CD4-positive, alpha-beta T cell treated with Interleukin-17A for 4 hours (primary cell): ENCODE data around the gene BLOC1S1.

Experiments
- DNase-seq: peaks from one replicate; pipeline ENCODE4 v3.0.0-alpha.2; 2020; ENCODE audit warnings: mixed read lengths

BLOC1S1 gene

DNA sequence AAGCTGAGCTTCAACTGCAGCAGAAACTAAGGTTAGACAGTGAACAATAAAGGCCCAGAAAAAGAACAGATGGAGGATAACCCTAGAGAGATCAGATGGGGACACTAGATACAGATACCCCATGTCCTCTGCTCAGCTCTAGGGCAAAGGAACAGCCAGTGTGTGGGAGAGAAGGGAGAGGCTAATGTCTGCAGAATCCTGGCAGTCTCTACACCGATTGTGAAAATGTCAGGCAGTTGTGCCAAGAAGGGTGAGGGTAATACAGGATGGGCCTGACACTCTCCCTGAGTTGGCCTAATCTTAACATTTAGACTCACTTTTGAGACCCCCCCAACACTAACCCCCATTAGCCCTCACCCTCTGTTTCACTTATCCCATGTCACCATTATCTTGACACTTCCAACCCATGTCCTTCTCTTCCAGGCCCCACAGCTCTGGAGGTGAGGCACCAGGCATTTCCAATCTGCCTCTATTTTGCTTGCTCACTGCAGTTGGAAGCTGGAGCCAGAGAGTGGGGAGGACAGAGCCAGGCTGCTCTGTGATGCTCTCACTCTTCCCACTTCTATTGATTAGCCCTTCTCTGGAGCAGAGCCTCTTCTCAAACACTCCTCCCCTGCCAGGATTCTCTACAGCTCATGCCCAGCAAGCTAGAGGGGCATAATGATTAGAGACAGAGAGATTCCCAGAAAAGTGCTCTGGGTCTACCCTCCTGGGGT, 3.0 kb upstream of the BLOC1S1 start:
- DNase-seq: no peak

DNA sequence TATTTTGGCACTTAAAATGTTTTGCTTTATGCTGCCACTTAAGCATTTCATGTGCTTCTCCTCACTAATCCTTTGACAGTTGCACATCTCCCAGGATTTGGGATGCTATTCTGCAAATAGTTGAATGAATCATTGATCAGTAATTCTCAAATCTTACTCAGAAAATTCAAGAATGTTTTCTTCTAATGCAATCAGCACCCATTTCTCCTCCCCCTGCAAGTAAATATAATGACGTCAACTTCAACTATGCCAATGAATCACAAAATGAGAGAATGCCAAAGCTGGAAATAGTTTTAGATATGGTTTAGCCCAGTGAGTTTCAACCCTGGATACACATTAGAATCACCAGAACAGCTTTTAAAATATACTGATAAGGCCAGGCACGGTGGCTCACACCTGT, 2.1 kb upstream of the BLOC1S1 start:
- DNase-seq: no peak

DNA sequence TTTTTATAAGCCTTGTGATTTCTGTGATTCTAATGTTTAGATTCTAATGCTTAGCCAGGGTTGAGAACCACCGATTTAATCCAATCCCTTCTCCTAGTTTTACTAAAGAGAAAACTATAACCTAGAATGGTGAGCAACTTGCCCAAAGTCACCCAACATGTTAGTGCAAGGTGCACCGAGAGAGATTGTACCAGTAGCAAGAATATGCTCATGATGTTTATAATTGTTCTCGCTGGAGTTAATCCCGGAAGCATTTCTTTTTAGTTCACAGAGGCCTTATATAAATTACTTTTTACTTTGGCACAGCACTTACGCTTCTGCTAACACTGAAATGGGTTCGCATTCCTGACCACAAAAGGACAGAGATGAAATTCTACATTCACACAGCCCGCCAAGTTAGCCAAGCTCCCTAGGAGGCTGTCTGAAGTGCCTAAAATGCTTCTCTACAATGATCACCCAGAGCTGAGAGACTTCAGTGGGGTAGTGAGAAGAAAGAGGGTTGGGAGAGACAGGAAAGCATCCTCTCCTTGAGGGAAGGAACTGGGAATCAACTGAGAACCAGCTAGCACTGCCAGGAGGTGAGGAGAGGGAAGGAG, 579 bp upstream of the BLOC1S1 start:
- no peak for DNase-seq

DNA sequence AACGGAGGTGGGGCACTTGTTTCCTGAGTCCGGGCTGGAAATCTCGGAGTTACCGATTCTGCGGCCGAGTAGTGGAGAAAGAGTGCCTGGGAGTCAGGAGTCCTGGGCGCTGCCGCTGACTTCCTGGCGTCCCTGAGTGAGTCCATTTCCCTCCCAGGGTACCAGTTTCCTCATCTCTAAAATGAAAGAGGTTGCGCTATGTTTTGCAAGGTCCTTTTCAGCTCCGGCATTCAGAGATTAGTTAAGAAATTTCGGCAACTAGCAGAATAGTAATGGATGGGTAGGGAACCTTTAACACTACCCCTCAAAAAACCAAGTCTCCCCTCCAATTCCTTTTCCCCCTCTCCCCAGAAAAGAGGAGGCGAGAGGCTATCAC, 724 bp downstream of the BLOC1S1 start:
- DNase-seq: no peak

DNA sequence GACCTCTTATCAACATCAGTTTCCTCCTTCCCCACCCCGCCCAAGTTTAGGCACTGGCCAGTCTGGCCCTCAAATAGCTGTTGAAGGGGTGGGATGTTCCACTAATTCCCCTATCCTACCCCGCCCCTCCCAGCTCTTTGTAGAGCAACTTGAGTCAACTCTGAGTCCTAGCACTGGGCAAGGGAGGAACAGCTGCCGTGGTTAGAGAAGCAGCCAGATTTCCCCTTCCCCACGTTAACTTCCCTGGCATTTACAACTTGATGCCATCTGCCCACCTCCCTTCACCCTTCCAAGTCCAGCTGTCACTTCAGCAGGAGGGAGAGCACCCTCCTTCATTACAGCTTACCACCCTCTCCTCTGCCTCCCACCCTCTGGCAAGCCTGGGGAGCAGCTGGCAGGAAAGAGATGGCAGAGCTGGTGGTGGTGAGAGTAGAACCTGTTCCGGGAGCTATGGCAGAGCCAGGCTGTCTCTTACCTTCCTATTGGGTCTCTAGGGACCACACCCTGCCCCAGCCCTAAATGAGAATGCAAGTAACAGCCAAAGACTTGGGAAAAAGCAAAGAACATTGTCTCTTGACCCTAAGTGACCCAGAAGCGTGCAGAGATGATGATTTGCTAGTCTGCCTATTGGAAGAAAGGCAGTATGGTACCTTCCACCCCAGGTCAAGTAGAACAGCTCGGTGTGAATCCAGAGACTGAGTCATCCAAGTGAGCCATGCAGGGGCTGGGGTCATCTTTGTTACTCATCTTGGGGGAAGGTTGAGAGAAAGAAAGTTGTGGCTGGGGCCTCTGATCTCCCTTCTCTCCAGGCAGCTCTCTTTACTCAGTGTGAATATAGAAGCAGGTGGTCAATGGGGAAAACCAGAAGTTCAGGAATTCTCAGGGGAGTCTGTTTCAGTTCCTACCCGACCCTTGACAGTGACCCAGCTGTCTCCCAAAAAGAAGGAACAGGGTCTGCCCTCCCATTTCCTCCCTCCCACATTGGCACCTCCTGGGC, 1.5 kb downstream of the BLOC1S1 start:
- DNase-seq: peak; percentile 38

DNA sequence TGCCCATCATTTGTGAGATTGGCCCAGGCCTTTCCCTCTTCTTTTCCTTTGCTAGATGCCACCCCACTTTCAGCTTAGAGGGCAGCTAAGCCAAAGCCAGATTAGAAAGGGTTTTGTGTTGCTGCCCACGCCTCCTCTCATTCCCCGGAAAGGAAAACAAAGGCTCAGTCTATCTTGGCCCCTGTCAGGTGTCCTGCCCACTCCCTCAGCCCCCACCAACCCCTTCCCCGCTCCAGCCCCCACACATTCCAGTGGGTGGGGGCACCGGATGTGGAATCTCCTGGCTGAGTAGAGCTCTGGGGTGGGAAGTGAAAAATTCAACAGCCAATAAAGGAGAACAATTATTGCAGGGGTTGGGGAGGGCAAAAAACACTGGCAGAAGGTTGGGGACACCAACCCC, 2.2 kb downstream of the BLOC1S1 start:
- no peak for DNase-seq

DNA sequence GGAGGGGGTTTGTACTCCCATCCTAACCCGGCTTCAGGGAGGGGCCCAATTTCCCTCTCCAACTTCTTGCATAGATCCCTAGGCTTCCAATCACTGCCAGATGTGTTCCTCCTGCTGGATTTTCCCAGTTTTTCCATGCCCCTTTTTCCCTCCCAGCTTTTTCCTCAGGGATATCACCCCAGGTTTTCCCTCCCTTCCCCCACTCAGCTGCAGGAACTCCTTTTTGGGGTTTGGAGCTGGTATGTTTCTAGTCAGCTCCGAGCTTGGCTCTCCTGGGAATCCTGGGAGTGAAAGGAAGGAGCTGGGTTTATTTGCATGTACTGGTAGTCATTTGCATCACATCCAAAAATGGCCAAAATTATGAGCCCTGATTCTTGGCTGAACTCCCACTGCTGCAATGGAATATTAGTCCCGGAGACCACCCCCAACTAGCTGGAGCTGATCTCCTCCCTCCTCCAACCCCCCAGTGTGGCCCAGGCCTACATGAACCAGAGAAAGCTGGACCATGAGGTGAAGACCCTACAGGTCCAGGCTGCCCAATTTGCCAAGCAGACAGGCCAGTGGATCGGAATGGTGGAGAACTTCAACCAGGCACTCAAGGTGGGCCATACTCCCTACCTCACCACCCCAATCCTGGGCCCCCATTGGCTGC, 2.9 kb downstream of the BLOC1S1 start:
- DNase-seq: no peak

DNA sequence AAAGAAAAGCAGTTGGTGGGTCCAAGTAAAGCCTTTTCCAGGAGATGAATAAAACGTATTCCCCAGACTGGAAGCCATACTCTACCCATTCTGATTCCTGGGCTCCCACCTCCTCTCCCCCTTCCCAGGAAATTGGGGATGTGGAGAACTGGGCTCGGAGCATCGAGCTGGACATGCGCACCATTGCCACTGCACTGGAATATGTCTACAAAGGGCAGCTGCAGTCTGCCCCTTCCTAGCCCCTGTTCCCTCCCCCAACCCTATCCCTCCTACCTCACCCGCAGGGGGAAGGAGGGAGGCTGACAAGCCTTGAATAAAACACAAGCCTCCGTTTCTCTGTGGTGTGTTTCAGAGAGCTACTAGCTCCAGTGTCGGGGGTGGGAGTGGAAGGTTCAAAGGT, 3.5 kb downstream of the BLOC1S1 start:
- DNase-seq: no peak

DNA sequence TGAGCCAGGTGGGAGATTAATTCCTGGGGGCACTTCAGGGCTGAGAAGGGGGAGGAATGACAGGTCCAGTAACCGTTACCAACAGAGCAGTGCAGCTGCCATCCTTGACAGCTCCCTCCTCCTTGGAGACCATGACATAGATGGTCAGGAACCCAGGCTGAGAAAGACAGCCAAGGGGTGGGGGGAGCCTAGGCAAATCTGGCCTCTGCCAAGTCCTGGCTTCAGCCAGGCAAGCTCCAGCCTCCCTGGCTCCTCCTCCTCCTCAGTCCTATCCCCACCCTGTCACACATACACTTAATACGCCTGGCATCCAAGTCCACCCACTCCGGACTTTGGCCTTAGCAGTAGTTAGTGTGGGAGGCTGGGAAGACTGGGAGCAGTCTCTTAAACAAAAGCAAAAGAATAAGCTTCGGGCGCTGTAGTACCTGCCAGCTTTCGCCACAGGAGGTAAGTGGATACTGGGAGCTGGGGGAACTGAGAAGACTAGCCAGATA, 4.3 kb downstream of the BLOC1S1 start, which contains the start of gene RDH5:
Gene RDH5 (plus strand): TSS at position 323 of the 494 bp plus-strand sequence. CDS start 792 bp downstream, outside the sequence.
- DNase-seq: no peak

DNA sequence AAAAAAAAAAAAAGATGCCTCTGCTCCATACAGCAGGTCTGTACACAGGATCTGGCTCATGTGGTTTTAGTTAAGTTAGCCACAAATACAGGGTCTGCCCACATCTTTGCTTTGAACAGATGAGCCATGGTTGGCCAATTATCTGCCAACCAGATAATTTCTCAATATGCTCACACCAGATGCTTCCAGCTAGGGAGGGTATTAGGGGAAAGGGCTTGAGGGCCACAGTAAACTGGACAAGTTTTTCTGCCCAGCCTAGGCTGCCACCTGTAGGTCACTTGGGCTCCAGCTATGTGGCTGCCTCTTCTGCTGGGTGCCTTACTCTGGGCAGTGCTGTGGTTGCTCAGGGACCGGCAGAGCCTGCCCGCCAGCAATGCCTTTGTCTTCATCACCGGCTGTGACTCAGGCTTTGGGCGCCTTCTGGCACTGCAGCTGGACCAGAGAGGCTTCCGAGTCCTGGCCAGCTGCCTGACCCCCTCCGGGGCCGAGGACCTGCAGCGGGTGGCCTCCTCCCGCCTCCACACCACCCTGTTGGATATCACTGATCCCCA, 5.1 kb downstream of the BLOC1S1 start:
- no peak for DNase-seq

DNA sequence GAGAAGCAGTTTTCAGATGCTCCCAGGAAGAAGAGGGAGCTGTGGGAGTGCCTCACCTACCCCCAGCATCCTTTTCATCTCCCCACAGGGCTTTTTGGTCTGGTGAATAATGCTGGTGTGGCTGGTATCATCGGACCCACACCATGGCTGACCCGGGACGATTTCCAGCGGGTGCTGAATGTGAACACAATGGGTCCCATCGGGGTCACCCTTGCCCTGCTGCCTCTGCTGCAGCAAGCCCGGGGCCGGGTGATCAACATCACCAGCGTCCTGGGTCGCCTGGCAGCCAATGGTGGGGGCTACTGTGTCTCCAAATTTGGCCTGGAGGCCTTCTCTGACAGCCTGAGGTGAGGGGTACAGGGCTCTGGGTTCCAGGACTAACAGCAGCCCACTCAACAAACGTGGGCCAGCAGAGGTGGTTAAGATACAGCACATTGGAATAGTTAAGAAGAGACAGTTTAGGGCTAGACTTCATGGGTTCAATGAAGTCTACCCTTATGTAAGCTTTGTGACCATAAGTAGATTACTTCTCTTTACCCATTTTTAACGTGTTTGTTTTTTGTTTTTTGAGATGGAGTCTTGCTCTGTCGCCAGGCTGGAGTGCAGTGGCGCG, 5.9 kb downstream of the BLOC1S1 start:
- DNase-seq: no peak

DNA sequence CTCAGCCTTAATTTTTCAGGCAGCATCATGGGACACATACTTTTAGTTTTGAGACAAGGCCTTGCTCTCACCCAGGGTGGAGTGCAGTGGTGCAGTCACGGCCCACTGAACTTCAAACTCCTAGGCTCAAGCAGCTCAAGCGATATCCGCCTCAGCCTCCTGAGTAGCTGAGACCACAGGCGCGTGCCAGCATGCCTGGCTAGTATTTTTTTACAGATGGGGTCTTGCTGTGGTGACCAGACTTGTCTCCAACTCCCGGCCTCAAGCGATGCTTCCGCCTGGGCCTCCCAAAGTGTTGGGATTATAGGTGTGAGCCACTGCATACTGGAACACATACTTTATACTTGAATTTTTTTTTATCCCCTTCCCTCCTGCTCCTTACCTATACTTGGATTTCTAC, 7.1 kb downstream of the BLOC1S1 start:
- no peak for DNase-seq

DNA sequence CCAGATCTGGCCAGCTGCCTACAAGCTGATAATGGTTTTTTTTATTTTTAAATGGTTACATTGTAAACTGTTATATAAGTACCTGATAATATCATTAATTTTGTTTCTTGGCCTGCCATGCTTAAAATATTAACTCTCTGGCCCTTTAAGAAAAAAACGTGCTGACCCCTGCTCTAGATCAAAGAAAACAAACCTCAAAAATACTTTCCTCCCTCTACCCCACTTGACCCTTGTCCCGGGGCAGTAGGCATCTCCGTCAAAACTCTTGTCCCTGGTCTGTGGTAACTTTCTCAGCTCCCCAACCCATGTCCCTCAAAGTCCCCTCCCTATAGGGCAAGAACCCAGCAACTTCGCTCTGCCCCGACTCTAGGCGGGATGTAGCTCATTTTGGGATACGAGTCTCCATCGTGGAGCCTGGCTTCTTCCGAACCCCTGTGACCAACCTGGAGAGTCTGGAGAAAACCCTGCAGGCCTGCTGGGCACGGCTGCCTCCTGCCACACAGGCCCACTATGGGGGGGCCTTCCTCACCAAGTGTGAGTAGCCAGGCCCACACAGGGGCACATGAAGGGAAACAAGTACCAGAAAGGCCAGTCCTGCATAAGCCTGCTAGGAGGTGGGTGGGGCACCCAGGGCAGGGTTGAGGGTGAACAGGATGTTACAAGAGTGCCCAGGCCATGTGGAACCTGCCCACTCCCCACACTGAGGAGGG, 7.8 kb downstream of the BLOC1S1 start:
- DNase-seq: no peak

DNA sequence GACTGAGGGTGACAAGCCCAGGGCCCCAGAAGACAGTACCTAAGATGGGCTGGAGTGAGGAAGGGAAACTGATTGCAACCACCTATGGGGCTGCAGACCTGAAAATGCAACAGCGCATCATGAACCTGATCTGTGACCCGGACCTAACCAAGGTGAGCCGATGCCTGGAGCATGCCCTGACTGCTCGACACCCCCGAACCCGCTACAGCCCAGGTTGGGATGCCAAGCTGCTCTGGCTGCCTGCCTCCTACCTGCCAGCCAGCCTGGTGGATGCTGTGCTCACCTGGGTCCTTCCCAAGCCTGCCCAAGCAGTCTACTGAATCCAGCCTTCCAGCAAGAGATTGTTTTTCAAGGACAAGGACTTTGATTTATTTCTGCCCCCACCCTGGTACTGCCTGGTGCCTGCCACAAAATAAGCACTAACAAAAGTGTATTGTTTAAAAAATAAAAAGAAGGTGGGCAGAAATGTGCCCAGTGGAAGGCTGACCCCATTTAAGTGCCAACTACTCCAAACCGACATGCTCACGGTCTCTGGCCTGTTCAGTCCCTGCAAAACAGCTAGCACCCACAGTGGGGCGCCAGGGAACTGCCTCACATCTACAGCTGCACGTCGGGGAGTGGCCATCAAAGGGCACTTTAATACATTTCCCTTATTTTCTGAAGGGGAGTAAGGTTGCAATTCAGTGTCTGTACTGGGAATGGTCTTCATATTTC, 8.5 kb downstream of the BLOC1S1 start:
- DNase-seq: peak; percentile 78

DNA sequence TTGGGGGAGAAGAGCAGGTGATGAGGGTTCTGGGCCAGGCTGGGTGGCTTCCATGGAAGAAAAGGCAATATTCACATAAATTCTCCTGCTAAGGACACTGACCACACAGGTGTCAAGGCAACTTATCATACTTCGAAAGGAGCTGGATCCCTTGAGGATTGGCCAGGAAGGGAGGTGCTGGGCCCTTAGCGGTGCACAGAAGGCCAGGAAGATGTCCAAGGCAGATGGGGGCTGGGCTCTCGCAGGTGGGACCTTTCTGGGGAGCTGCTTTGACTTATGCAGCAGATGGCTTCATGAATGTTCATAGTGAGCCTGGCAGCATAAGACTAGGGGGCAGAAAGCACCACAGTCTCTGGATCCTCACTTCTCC, 9.1 kb downstream of the BLOC1S1 start:
- DNase-seq: no peak

DNA sequence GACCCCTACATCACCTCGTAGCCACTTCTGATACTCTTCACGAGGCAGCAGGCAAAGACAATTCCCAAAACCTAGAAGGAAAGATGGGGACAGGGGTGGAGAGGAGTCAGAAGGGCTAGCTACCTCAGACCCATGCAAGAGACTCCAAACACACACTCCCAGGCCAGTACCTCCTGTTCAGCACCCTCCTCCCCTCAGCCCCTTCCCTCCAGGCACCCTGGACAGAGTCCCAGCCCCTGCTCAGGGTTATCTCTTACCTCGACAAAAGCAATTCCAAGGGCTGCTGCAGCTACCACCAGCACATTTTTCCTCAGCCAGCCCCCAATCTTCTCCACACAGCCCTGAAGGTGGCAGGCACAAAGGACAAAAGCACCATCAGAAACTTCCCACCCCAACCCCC, 9.7 kb downstream of the BLOC1S1 start:
- no peak for DNase-seq

DNA sequence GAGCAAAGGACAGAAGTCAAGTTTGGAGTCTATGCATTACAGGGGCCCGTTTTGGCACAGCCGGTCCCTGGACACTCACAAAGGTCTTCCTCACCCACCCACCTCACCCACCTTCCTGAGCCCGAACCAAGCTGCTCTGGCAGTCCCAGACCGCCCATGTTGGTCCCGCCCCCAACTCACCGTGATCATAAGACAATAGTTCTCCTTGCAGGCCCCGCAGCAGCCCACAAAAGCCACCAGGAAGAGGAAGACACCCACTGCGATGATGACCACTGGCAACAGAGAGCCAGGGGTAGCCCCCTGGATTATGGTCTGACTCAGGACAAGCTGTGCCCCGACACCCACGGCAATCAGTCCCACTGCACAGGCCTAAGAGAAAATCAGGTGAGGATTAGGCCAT, 11.1 kb downstream of the BLOC1S1 start:
- no peak for DNase-seq

DNA sequence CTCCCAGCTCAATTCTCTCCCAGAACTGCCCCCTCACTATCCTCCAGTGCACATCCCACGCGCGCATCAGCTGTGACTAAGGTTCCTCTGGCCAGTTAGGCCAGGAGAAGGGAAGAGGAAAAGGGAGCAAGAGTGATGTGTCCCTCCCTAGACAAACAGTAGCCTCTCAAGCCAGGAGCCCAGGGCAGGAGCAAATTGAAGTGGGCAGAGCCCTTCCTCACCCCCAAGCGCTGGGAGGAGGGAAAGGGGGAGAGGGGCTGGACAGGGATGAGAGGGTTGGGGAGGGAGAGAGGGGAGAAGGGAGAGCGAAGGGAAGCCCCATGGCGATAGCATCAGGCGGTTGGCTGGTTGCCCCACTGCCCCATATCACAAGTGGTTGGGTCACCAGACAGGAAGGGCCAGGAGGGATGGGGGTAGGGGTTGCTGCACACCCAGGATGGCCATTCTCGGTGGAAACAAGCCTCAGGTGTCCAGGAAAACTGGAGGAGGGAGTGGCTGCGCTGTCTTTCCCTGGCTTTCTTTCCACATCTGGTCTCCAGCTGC, 11.9 kb downstream of the BLOC1S1 start:
- no peak for DNase-seq

DNA sequence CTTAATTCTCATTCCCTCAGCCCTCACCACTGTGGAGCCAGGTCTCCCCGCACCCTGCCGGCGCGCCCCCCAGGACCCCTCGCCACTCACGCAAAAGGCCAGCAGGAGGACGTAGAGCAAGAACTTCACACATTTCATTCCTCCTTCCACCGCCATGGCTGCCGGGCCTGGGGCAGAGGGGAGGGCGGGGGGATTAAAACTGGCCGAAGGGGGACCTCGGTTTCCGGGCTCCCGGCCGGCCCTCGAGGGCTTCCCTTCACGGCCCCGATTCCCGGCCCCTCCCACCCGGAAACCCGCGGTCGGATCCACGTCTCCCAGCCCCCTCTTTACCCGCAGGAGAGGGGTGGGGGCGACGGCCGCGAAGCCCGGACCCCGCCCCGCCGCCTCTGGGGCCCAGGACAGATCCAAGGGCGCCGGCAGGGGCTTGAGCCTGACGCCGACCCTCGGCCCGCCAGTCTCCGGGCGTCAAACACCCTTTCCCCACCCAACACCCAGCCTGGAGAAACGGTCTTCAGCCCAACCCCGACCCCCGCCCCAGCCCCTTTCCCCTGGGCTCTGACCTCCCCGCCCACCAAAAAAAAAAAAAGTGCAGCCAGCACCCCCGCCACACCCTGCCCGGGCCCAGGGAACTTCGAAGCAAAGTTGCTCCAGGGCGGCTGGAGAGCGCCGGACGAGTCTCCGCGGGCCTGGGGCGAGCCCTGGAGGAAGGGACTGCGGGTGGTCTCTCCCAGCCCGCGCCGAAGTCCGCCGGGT, 12.5 kb downstream of the BLOC1S1 start:
- peak; percentile 42 for DNase-seq
